Rectal smooth muscle tissue (tissue), 1 donor: ENCODE measurements around the gene PPIL1.

Source experiments
- H3K27ac ChIP-seq: one replicate; pipeline ENCODE4 v1.7.0; 2013; ENCODE audit warnings: low read depth, low read length, inconsistent platforms
- H3K27me3 ChIP-seq: one replicate; pipeline ENCODE4 v1.7.0; 2013; ENCODE audit warnings: low read length; ENCODE audit not compliant: control insufficient read depth, insufficient read depth
- H3K36me3 ChIP-seq: one replicate; pipeline ENCODE4 v1.7.0; 2013; ENCODE audit warnings: low read length; ENCODE audit not compliant: control insufficient read depth, insufficient read depth
- H3K4me1 ChIP-seq: one replicate; pipeline ENCODE4 v1.7.0; 2013; ENCODE audit warnings: low read length; ENCODE audit not compliant: control insufficient read depth, insufficient read depth
- H3K4me3 ChIP-seq: one replicate; pipeline ENCODE4 v1.7.0; 2013; ENCODE audit warnings: low read length
- H3K9ac ChIP-seq: one replicate; pipeline ENCODE4 v1.7.0; 2013; ENCODE audit warnings: low read length

Gene PPIL1

GRCh38 chr6:36885461-36886401, 11.1 kb upstream of the PPIL1 start, which contains the start of gene C6orf89:
Gene C6orf89, plus strand, starts transcription at chr6:36885952. Its CDS starts 13,493 bp downstream, at chr6:36899445.
- Histone ChIP-seq H3K27me3 (no peaks in the 10 kb centered on the region), H3K9ac (peak within 1 kb of the TSS; percentile 66), H3K4me3 (peak within 1 kb of the TSS; percentile 80), H3K27ac (peak within 1 kb of the TSS; percentile 95), H3K36me3 (no peaks in the 10 kb centered on the region), H3K4me1 (peaks cover 16% of the 10 kb centered on the region)

GRCh38 chr6:36884610-36885009, 10.0 kb upstream of the PPIL1 start:
- peaks cover 16% of the 10 kb centered on the region for H3K4me1 ChIP-seq
- H3K4me3 ChIP-seq = no peak overlapping the region
- no peak overlapping the region for H3K27ac ChIP-seq
- H3K36me3 ChIP-seq = no peaks in the 10 kb centered on the region
- no peaks in the 10 kb centered on the region for H3K27me3 ChIP-seq
- H3K9ac ChIP-seq = no peak overlapping the region

- peak overlapping the region; percentile 27 for H3K9ac ChIP-seq
- no peaks in the 10 kb centered on the region for H3K27me3 ChIP-seq
- H3K27ac ChIP-seq = peak overlapping the region; percentile 90
- peak overlapping the region; percentile 90 for H3K4me3 ChIP-seq
- H3K4me1 ChIP-seq = peaks cover 11% of the 10 kb centered on the region
- no peaks in the 10 kb centered on the region for H3K36me3 ChIP-seq
Observed at GRCh38 chr6:36875250-36875633, 639 bp upstream of the PPIL1 start.

DNA sequence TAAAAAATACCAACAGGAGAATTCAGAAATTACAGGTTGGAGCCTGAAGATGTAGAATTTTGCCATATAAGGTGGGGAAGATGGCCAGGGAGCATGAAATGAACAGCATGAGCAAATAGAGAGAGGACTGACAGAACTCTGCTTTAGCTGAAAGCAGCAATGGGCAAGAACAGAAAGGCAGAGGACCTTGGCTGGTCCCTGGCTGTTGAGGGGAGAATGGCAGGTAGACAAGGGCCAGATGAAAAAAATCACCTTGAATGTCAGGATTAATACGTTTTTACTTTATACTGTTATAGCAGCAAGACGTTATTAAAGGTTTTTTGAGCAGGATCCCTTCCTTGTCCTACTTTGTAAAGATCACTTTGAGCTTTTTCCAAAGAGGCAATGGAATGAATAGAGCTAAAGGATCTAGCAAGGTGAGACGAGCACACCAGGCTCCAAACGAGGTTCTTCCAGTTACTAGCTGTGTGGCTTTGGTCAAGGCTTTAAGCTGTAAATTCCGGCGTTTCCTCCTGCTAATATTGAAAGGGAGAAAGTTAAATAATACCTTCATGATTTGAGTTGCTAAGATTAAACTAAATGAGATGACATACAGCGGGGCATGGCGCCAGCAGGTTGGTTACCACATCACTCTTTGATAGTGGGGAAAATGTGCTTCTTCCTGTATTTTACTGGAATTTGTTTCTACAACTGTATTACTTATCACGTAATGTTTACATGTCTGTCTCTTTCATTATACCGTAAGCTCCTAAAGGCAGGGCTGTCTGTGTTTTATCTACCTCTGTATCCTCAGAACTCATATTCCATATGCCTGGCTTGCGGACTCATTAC, 776 bp downstream of the PPIL1 start:
- Histone ChIP-seq H3K27ac (peak overlapping the region; percentile 90), H3K36me3 (no peaks in the 10 kb centered on the region), H3K9ac (peak overlapping the region; percentile 38), H3K4me3 (peak overlapping the region; percentile 90), H3K4me1 (peaks cover 11% of the 10 kb centered on the region), H3K27me3 (no peaks in the 10 kb centered on the region)

DNA sequence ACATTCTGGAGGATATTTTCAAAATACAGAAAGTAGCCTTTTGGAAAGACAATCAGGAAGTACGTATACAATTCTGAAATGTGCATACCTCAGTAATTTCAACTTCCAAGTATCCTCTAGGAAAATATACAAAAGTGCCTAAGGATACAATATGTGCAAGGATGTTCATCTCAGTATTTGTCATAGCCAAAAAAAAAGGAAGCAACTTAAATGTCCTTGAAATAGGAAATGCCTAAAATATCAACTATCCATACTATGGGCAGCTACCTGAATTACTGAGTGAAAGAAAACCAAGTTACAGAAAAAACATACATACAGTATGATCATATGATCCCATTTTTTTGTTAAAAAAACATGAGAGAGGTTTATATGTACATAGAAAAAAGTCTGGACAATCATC, 1.5 kb downstream of the PPIL1 start:
- H3K4me3 ChIP-seq = no peak overlapping the region
- H3K27ac ChIP-seq = no peak overlapping the region
- H3K9ac ChIP-seq = no peak overlapping the region
- H3K27me3 ChIP-seq = no peaks in the 10 kb centered on the region
- H3K4me1 ChIP-seq = peaks cover 11% of the 10 kb centered on the region
- no peaks in the 10 kb centered on the region for H3K36me3 ChIP-seq

- no peak overlapping the region for H3K9ac ChIP-seq
- no peak overlapping the region for H3K4me3 ChIP-seq
- H3K4me1 ChIP-seq = peaks cover 11% of the 10 kb centered on the region
- no peaks in the 10 kb centered on the region for H3K27me3 ChIP-seq
- no peak overlapping the region for H3K27ac ChIP-seq
- no peaks in the 10 kb centered on the region for H3K36me3 ChIP-seq
Observed at GRCh38 chr6:36871686-36872085, 2.9 kb downstream of the PPIL1 start.

GRCh38 chr6:36867471-36868224, 7.0 kb downstream of the PPIL1 start:
- Histone ChIP-seq H3K27me3 (no peaks in the 10 kb centered on the region), H3K27ac (no peak overlapping the region)

DNA sequence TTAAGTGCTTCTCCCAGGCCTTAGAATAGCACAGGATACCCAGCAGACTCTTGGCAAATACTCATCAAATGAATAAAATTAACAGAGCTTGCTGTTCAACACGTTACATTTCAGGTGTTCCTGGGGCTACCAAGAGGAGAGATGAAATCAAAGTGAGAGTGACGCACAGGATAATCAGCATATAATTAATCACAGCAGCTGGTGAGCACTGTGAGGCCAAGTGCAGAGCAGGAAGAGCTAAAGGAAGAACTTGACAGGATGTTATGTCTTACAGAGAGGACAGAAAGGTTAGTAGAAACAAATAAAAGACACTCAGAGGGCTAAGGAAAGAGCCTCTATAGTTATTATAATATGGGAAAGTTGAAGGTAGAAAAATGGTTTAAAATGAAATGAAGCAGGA, 8.8 kb downstream of the PPIL1 start:
- Histone ChIP-seq H3K4me3 (no peak overlapping the region), H3K36me3 (peaks cover 4% of the 10 kb centered on the region), H3K27me3 (no peaks in the 10 kb centered on the region), H3K27ac (no peak overlapping the region), H3K4me1 (no peaks in the 10 kb centered on the region), H3K9ac (no peak overlapping the region)

More at GRCh38 chr6:36867471-36868224, 7.0 kb downstream of the PPIL1 start:
- Histone ChIP-seq H3K4me1 (no peaks in the 10 kb centered on the region), H3K36me3 (peaks cover 4% of the 10 kb centered on the region), H3K4me3 (no peak overlapping the region), H3K9ac (no peak overlapping the region)

DNA sequence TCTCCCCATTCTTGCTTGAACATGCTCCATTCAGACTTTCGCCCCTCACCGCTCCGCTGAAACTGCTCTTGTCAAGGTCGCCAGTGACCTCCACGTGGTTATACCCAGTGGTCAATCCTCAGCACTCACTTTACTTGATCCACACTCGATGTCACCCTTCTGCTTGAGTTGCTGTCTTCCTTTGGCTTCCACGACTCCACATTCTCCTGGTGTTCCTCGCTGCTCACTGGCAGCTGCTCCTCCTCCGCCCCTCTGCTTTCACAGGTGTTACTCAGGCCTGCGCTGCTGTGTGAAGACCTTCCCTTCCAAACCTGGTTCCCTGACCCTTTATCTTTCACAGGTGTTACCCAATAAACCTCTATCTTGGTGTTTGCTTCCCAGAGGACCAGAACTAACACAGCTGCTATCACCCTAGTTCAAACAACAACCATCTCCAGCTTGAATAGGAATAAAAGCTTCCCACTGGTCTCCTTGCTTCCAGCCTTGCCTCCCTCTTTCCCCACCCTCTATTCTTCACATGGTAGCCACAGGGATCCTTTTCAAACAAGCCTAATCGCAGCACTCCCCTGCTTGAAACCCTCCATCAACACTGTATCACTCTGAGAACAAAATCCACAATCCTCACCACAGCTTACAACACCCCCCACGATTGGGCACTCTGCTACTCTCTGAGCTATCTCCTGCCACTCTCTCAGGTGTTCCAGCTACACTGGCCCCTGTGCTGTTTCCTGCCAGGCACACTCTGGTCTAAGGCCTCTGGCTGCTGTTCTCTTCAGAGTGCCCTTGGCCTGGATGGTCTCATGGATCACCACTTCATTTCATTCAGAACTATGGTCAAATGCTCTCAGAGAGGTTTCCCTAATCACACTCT, 10.7 kb downstream of the PPIL1 start:
- Histone ChIP-seq H3K27ac (no peak overlapping the region), H3K9ac (no peak overlapping the region), H3K4me1 (no peaks in the 10 kb centered on the region), H3K4me3 (no peak overlapping the region), H3K36me3 (peaks cover 4% of the 10 kb centered on the region), H3K27me3 (no peaks in the 10 kb centered on the region)

GRCh38 chr6:36862848-36863382, 11.7 kb downstream of the PPIL1 start:
- Histone ChIP-seq H3K4me3 (no peak overlapping the region), H3K36me3 (peaks cover 4% of the 10 kb centered on the region), H3K9ac (no peak overlapping the region), H3K4me1 (no peaks in the 10 kb centered on the region), H3K27me3 (no peaks in the 10 kb centered on the region), H3K27ac (no peak overlapping the region)

DNA sequence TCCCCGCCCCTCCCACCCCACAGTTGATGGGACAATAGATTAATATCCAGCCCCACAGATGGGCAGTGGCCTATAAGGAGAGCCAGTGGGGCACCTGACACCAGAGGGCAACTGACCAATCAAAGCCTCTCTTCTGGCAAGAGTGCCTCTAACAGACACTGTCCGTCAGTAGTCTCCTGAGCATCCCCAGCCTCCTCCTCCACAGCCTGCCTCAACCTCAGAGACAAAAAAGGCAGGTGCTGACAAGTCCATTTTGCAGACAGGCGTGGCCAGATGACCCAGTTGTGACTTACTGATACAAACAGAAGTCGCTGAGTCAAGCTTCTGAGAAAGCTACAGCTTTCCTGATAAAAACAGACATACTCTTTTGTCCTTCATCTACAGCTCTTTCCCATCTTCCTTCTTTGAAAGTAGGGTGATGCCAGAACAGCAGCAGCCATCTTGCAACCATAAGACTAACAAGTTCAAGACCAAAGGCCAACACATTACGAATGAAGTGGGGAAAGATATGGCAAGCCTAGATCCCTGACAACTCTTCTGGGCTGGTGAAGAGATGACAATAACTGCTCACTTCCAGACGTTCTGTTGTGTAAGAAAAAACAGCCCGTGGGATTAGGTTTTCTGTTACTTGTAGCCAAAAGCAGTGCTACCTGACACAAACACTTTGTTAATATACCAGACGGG, 12.3 kb downstream of the PPIL1 start:
- H3K4me1 ChIP-seq = no peaks in the 10 kb centered on the region
- H3K9ac ChIP-seq = no peak overlapping the region
- no peak overlapping the region for H3K27ac ChIP-seq
- H3K27me3 ChIP-seq = no peaks in the 10 kb centered on the region
- H3K36me3 ChIP-seq = peaks cover 4% of the 10 kb centered on the region
- no peak overlapping the region for H3K4me3 ChIP-seq
